Psoas muscle (tissue), 8 donors: ENCODE measurements around the gene MPV17L2. TPM values are rescaled to one million over a fixed set of nuclear protein-coding genes. Genes with fewer than 3 reads are reported as not detected.
A peak's percentile ranks its signal among the peaks of the same experiment; 100 is the strongest.

Experiments used
- ATAC-seq, 4 donors: fragments of 200-7000 bp; cut with Tn5 transposase; one replicate each; pipeline ENCODE4 v1.9.1; 2020; ENCODE audit warnings: moderate library complexity in 3 of 4, mild to moderate bottlenecking in 2 of 4
- DNase-seq, 2 donors: peaks; one replicate each; pipeline ENCODE4 v3.0.0-alpha.2; 2020
- H3K27ac ChIP-seq: fragments of 200-600 bp; one replicate; pipeline ENCODE4 v1.8.0; 2022
- H3K27me3 ChIP-seq, 3 donors: fragments of 200-600 bp in 1 of 3; one replicate each; pipeline versions ENCODE4 v1.6.1 to v1.8.0; 2013 to 2022; ENCODE audit warnings: low read length in 2 of 3, mild to moderate bottlenecking in 2 of 3, moderate library complexity in 1 of 3; ENCODE audit not compliant: insufficient read depth in 3 of 3
- H3K36me3 ChIP-seq, 2 donors: fragments of 200-600 bp in 1 of 2; one replicate each; pipeline versions ENCODE4 v1.6.1 to v1.8.0; 2013 to 2022; ENCODE audit warnings: low read depth in 1 of 2, mild to moderate bottlenecking in 1 of 2, moderate library complexity in 1 of 2; ENCODE audit not compliant: insufficient read depth in 1 of 2
- H3K4me1 ChIP-seq: fragments of 200-600 bp; one replicate; pipeline ENCODE4 v1.8.0; 2022
- H3K4me3 ChIP-seq: fragments of 200-600 bp; one replicate; pipeline ENCODE4 v1.8.0; 2022; ENCODE audit warnings: mild to moderate bottlenecking
- H3K9me3 ChIP-seq: fragments of 200-600 bp; one replicate; pipeline ENCODE4 v1.8.0; 2022
- CTCF ChIP-seq: fragments of 200-600 bp; IDR thresholded peaks from one replicate; pipeline ENCODE4 v1.8.0; 2022; ENCODE audit warnings: antibody characterized with exemption
- WGBS, 3 donors: extraction: QIAGEN DNeasy Blood & Tissue Kit; methylation state at CpG; one replicate each; pipeline versions ENCODE4 v1.1.6 to v1.1.7; 2013; 5-methylcytosine and 5-hydroxymethylcytosine counted together
- intact Hi-C, 2 donors: fragments of 100-400 bp; cut with DNase I; formaldehyde crosslinking; loops; one replicate each; pipeline versions ENCODE4 v1.11.0 to v1.14.2; 2022
- polyA plus RNA-seq, 3 donors: library from polyadenylated mRNA; stranded (reverse); fragments of 200-250 nt; gene quantifications; one replicate each; pipeline ENCODE4 v1.2.3, GENCODE V29; 2013
- total RNA-seq, 4 donors: library from RNA; stranded (reverse); fragmentation: NEBNext Ultra II Directional in 2 of 4; extraction: Animal tissue kit (Norgen Biotek cat#: 25700) in 2 of 4; gene quantifications; one replicate each; pipeline versions ENCODE4 v1.2.1 to v1.2.4, GENCODE V29; 2021 to 2023
- donor health status: healthy with polysubstance abuse.
- donor health status: DM: no; HTN: no; CAD: no; lungs with moderate emphysema.
- donor health status: Bipolar disorder and iron deficiency.
- donor health status: healthy.
- donor health status: DM: yes; HTN: yes; CAD: no.
- donor health status: DM: no; HTN: no; CAD: no.
- donor health status: DM: no; HTN: no; CAD: no.
- donor health status: DM: yes; HTN: yes; CAD: no.

The MPV17L2 gene
- total and polyA plus RNA-seq, 7 donors, result 5.9 to 23.3 (median 12.7) TPM

GRCh38 chr19:18145391-18145999, 47.5 kb upstream of the MPV17L2 start:
- TF ChIP-seq CTCF, result no peak
- Histone ChIP-seq H3K36me3 (peaks cover 0 to 31% of the 10 kb centered on the region in 2 donors), H3K4me1 (peaks cover 2% of the 10 kb centered on the region), H3K4me3 (no peak overlapping the region), H3K9me3 (no peaks in the 10 kb centered on the region), H3K27me3 (no peaks in the 10 kb centered on the region), H3K27ac (no peak overlapping the region)
- no peak for ATAC-seq
- DNase-seq, result no peak
- intact Hi-C loops, result no loop called here
- 92 to 97% (median 94%) methylated on average over 11 to 19 of the region's 19 CpGs for WGBS, 3 donors

GRCh38 chr19:18147396-18147795, 45.6 kb upstream of the MPV17L2 start:
- no peak for DNase-seq
- no peak overlapping the region for H3K27ac ChIP-seq
- TF ChIP-seq CTCF, result no peak
- peaks cover 10% of the 10 kb centered on the region for H3K4me1 ChIP-seq
- H3K4me3 ChIP-seq, result no peak overlapping the region
- no peaks in the 10 kb centered on the region for H3K27me3 ChIP-seq
- ATAC-seq, result no peak
- peaks cover 0 to 25% of the 10 kb centered on the region in 2 donors for H3K36me3 ChIP-seq
- WGBS, 3 donors, result 91% methylated on average over 13 of the region's 13 CpGs
- intact Hi-C loops, result no loop called here
- H3K9me3 ChIP-seq, result no peaks in the 10 kb centered on the region

GRCh38 chr19:18149596-18149975, 43.4 kb upstream of the MPV17L2 start:
- intact Hi-C loops, result no loop called here
- Histone ChIP-seq H3K27ac (peak overlapping the region; percentile 46), H3K36me3 (peaks cover 0 to 16% of the 10 kb centered on the region in 2 donors), H3K27me3 (no peaks in the 10 kb centered on the region), H3K9me3 (no peaks in the 10 kb centered on the region), H3K4me3 (peak overlapping the region; percentile 53), H3K4me1 (peaks cover 21% of the 10 kb centered on the region)
- no peak for DNase-seq
- 43 to 47% (median 44%) methylated on average over 16 of the region's 16 CpGs for WGBS, 3 donors
- no peak for TF ChIP-seq CTCF
- ATAC-seq, result no peak

DNA sequence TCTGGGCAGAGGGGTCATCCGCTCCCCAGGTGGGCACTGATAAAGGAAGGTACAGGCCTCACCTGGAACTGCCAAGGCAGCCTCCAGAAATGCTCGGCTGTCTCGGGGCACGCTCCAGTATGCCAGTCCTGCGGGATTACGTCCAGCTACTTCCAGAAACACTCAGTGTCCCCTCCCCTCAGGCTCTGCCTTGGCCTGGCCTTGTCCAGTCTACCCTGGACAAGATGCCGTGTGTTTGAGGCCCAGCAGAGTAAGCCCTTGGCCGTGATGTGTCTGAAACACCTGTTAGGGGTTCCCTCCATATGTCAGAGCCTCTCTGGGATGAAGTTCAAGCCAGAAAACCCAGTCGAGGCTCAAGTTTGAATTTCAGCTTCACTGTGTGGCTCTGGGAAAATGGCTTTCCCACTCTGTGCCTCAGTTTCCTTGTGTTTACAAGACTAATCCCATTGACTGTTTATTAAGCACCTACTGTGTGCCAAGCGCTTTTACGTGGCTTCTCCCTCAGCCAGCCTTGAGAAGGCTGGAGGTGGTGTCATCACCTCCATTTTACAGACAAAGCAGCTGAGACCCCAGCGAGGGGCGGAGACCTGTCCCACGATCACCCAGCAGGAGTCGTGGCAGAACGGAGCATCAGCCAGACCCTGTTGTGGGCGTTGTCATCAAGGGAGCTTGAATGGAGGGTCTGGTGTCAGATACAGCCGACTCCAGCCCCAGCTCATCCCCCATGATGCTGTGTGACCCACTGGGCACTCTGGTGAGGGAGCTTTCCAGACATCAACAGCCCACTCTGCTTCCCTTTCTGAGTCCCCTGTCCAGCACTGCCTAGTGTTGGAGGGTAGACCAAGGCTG, 42.0 kb upstream of the MPV17L2 start:
- peaks cover 27% of the 10 kb centered on the region for H3K4me1 ChIP-seq
- intact Hi-C loops, result loop anchor here (5.0 to 10.0 kb wide), 3 partner anchors 34 to 146 kb away; partner anchors contain the start of gene ARRDC2 (in 1 of the 2)
- TF ChIP-seq CTCF, result no peak
- 69 to 76% (median 70%) methylated on average over 18 of the region's 18 CpGs for WGBS, 3 donors
- DNase-seq, result no peak
- ATAC-seq, result no peak
- H3K9me3 ChIP-seq, result no peaks in the 10 kb centered on the region
- peaks cover 0 to 10% of the 10 kb centered on the region in 2 donors for H3K36me3 ChIP-seq
- H3K4me3 ChIP-seq, result no peak overlapping the region
- H3K27me3 ChIP-seq, result no peaks in the 10 kb centered on the region
- H3K27ac ChIP-seq, result no peak overlapping the region
